SK-N-SH treated with all-trans-retinoic acid at 6 μM for 48 hours (cell line): ENCODE data around the gene ACSS3.

Experiments used
- ARNTL ChIP-seq: fragments of 450-650 bp; formaldehyde crosslinking; IDR thresholded peaks from 2 replicates; pipeline ENCODE4 v1.5.0; 2020; ENCODE audit warnings: low read depth, mild to moderate bottlenecking, moderate library complexity, borderline replicate concordance
- CREB5 ChIP-seq: fragments of 250-450 bp; sonication (Bioruptor Pico); IDR thresholded peaks from 2 replicates; pipeline ENCODE4 v1.5.1; 2020; ENCODE audit warnings: low read depth, mild to moderate bottlenecking, moderate library complexity
- CSDC2 ChIP-seq: fragments of 250-450 bp; sonication (Bioruptor Pico); IDR thresholded peaks from 2 replicates; pipeline ENCODE4 v1.5.0; 2020; ENCODE audit warnings: mild to moderate bottlenecking, moderate library complexity
- ESRRG ChIP-seq: fragments of 250-450 bp; sonication (Bioruptor Pico); IDR thresholded peaks from 2 replicates; pipeline ENCODE4 v1.6.1; 2021; ENCODE audit warnings: mild to moderate bottlenecking
- GLIS3 ChIP-seq: fragments of 250-450 bp; sonication (Bioruptor Pico); IDR thresholded peaks from 2 replicates; pipeline ENCODE4 v1.5.0; 2020; ENCODE audit warnings: mild to moderate bottlenecking, moderate library complexity
- PATZ1 ChIP-seq: fragments of 250-450 bp; sonication (Bioruptor Pico); IDR thresholded peaks from 2 replicates; pipeline ENCODE4 v1.8.0; 2020; ENCODE audit warnings: mild to moderate bottlenecking, moderate library complexity, borderline replicate concordance
- SNAI2 ChIP-seq: fragments of 250-450 bp; sonication (Bioruptor Pico); IDR thresholded peaks from 2 replicates; pipeline ENCODE4 v1.5.0; 2020; ENCODE audit warnings: mild to moderate bottlenecking, moderate library complexity
- TCF4 ChIP-seq: fragments of 250-450 bp; sonication (Bioruptor Pico); IDR thresholded peaks from 2 replicates; pipeline ENCODE4 v1.8.0; 2021; ENCODE audit warnings: mild to moderate bottlenecking, moderate library complexity, borderline replicate concordance
- TOX ChIP-seq: fragments of 250-450 bp; sonication (Bioruptor Pico); IDR thresholded peaks from 2 replicates; pipeline ENCODE4 v1.8.0; 2021; ENCODE audit warnings: mild to moderate bottlenecking, moderate library complexity, borderline replicate concordance
- ZC3H10 ChIP-seq: fragments of 250-450 bp; sonication (Bioruptor Pico); IDR thresholded peaks from 2 replicates; pipeline ENCODE4 v1.5.1; 2021; ENCODE audit warnings: mild to moderate bottlenecking, moderate library complexity
- ZFP3 ChIP-seq: fragments of 250-450 bp; sonication (Bioruptor Pico); IDR thresholded peaks from 2 replicates; pipeline ENCODE4 v1.5.0; 2020; ENCODE audit warnings: mild to moderate bottlenecking, moderate library complexity
- ZFP30 ChIP-seq: fragments of 450-650 bp; formaldehyde crosslinking; IDR thresholded peaks from 2 replicates; pipeline ENCODE4 v1.5.0; 2022; ENCODE audit warnings: mild to moderate bottlenecking, moderate library complexity
- ZNF70 ChIP-seq: fragments of 450-650 bp; formaldehyde crosslinking; IDR thresholded peaks from 2 replicates; pipeline ENCODE4 v1.5.0; 2020; ENCODE audit warnings: mild to moderate bottlenecking, moderate library complexity
- ZNF8 ChIP-seq: fragments of 450-650 bp; formaldehyde crosslinking; IDR thresholded peaks from 2 replicates; pipeline ENCODE4 v1.5.0; 2020; ENCODE audit warnings: mild to moderate bottlenecking, moderate library complexity

DNA sequence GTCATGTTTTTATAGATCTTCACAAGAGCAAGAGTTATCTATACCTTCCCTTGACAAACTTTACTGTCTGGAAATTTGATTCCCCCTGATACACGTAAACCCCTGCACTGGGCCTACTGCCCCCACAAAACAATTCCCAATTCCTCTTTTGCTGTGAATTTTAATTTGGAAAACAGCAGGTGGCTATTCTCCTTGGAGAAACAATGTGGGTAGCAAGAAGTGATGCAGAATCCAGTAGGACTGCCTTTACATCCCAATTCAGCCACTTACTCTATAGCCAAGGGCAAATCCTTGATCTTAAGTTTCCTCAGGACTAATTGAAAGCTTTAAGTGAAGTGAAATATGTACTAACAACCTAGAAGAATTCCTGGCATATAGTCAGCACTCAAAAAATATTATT is 129.3 kb downstream of the ACSS3 start:
- no peak for TF ChIP-seq ZFP30 (CRISPR knock-in tag)
- no peak for TF ChIP-seq SNAI2 (CRISPR knock-in tag)
- no peak for TF ChIP-seq TOX
- no peak for TF ChIP-seq GLIS3 (CRISPR knock-in tag)
- no peak for TF ChIP-seq ZNF8
- TF ChIP-seq TCF4 (CRISPR knock-in tag) = no peak
- no peak for TF ChIP-seq ARNTL (CRISPR knock-in tag)
- TF ChIP-seq ZC3H10 (CRISPR knock-in tag) = no peak
- TF ChIP-seq ZFP3 (CRISPR knock-in tag) = no peak
- TF ChIP-seq ZNF70 = no peak
- no peak for TF ChIP-seq PATZ1 (CRISPR knock-in tag)
- no peak for TF ChIP-seq CSDC2
- no peak for TF ChIP-seq CREB5 (CRISPR knock-in tag)
- no peak for TF ChIP-seq ESRRG
